ENCODE results near the gene FAM229B.

DNA sequence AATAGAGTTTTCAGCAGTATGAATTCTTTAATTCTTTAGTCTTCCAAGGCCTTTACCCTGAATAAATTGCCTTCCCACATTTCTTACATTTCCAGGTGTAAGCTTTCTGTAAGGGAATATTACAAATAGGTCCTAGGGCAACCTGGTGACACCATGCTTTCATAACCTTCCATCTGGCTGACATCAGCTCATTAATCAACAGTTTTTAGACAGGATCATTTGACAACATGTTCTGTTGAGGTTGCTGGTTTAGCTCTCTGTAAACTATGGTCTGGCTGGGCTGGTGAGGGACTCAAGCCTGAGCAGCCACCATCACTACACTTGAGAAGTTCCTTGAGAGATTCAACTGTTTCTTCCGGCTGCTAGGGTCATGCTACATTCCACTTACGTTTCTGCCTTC is 19.2 kb downstream of the FAM229B start:
- TF ChIP-seq, protein P1, sequence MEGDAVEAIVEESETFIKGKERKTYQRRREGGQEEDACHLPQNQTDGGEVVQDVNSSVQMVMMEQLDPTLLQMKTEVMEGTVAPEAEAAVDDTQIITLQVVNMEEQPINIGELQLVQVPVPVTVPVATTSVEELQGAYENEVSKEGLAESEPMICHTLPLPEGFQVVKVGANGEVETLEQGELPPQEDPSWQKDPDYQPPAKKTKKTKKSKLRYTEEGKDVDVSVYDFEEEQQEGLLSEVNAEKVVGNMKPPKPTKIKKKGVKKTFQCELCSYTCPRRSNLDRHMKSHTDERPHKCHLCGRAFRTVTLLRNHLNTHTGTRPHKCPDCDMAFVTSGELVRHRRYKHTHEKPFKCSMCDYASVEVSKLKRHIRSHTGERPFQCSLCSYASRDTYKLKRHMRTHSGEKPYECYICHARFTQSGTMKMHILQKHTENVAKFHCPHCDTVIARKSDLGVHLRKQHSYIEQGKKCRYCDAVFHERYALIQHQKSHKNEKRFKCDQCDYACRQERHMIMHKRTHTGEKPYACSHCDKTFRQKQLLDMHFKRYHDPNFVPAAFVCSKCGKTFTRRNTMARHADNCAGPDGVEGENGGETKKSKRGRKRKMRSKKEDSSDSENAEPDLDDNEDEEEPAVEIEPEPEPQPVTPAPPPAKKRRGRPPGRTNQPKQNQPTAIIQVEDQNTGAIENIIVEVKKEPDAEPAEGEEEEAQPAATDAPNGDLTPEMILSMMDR (IDR thresholded peaks at IDR 0.05): no peak
- no peak for TF ChIP-seq EP300 (IDR thresholded peaks at IDR 0.05)
- TF ChIP-seq POLR2AphosphoS5 (IDR thresholded peaks at IDR 0.05): no peak
- no peak for TF ChIP-seq POLR2A (IDR thresholded peaks at IDR 0.05)

All from gastroesophageal sphincter (tissue), 3 donors.